ENCODE measurements around the gene RPL31. TPM values are rescaled to one million over a fixed set of nuclear protein-coding genes. Genes with fewer than 3 reads are reported as not detected.

RPL31 gene
- total and polyA plus RNA-seq, 9 of the 15 experiments (the other 6 are each of a cell fraction or from before 2014, with no cell fraction given): 1,176 to 6,037 (median 2,997) TPM

GRCh38 chr2:101012706-101013181 lies 10.7 kb downstream of the RPL31 start:
- no peak overlapping the region for H3K4me2 ChIP-seq (ENCODE audit: insufficient read depth, low read length)
- 0 out of 2 replicates have a peak, but pooled peaks cover 2% of the 10 kb centered on the region for H3K9me3 ChIP-seq (replicated peaks; ENCODE audit: control insufficient read depth, insufficient read depth, low read depth, low read length)
- H3K4me3 ChIP-seq: no peak overlapping the region
- ATAC-seq (no peak), DNase-seq (ENCODE audit: extremely low read depth in 1 of 4, low spot score in 3 of 4) (peak in 3 of 4 experiments; percentile 24 to 49 (median 28)), FAIRE-seq (peak; percentile 73)
- WGBS (ENCODE audit: insufficient coverage, low coverage, missing lambda C conversion rate): 54% methylated on average over 5 of the region's 5 CpGs
- no peaks in the 10 kb centered on the region for H3K27me3 ChIP-seq (ENCODE audit: control insufficient read depth in 2 of 2, insufficient read depth in 2 of 2, low read length in 2 of 2)
- in situ Hi-C loops (cut with MboI): no loop called here
- H2AFZ ChIP-seq (ENCODE audit: low read depth, low read length): no peak overlapping the region
- no peak overlapping the region for H3K9ac ChIP-seq (ENCODE audit: insufficient read depth in 1 of 2, low read depth in 2 of 2, low read length in 2 of 2)
- no peaks in the 10 kb centered on the region for H3K9me1 ChIP-seq (ENCODE audit: control insufficient read depth, insufficient read depth, low read length)
- POLR2A ChIA-PET: interaction anchor here (0.6 to 1.3 kb wide), 3 partner anchors 10 to 128 kb away, joined by 4 to 17 read pairs (median 4); partner anchors contain the start of gene RPL31
- peaks cover 4% of the 10 kb centered on the region; the same call in 1 of the 3 replicates for H3K79me2 ChIP-seq (ENCODE audit: control insufficient read depth, insufficient read depth, low read length)
- no peaks in the 10 kb centered on the region for H4K20me1 ChIP-seq (replicated peaks; ENCODE audit: control insufficient read depth, insufficient read depth, low read length)
- no peak overlapping the region for H3K27ac ChIP-seq (ENCODE audit: extremely low read depth, low read depth, low read length)
- CTCF ChIA-PET (ENCODE audit: low intra/inter-chr PET ratio): interaction anchor here (0.6 to 1.6 kb wide), 5 partner anchors 141 to 1342 kb away, joined by 3 to 8 read pairs (median 4); partner anchors contain the start of genes CNOT11 and CREG2
- intact Hi-C loops (cut with micrococcal nuclease): loop anchor here (2.0 kb wide), 2 partner anchors 140 to 240 kb away; partner anchors contain the start of gene CNOT11
- no TSS peak for BruUV-seq (replicated peaks)
- no peaks in the 10 kb centered on the region for H3K4me1 ChIP-seq (replicated peaks in 1 of 2; ENCODE audit: control insufficient read depth in 2 of 2, insufficient read depth in 2 of 2, low read length in 2 of 2)
- peaks cover 57% of the 10 kb centered on the region for H3K36me3 ChIP-seq (ENCODE audit: control insufficient read depth, insufficient read depth, low read length)
- peak; percentile 49 to 76 (median 73); a peak in 5 of 6 replicates for TF ChIP-seq CTCF (IDR thresholded peaks at IDR 0.05 in 2 of 3, conservative IDR thresholded peaks at IDR 0.05 in 1 of 3; ENCODE audit: insufficient read depth in 2 of 3, low read depth in 1 of 3, low read length in 3 of 3)
- TF ChIP-seq TAF15 (IDR thresholded peaks at IDR 0.05; ENCODE audit: low read depth, low read length): no peak
- peak; percentile 34; the same call in 1 of the 2 replicates for TF ChIP-seq REST (IDR thresholded peaks at IDR 0.05; ENCODE audit: borderline replicate concordance)
- no peak for TF ChIP-seq REST (CRISPR knock-in tag; IDR thresholded peaks at IDR 0.05; ENCODE audit: low read depth)
- TF ChIP-seq PTBP1 (IDR thresholded peaks at IDR 0.05; ENCODE audit: low read depth, low read length): no peak
- TF ChIP-seq JUND (IDR thresholded peaks at IDR 0.05; ENCODE audit: borderline replicate concordance, low read depth, low read length): no peak
- TF ChIP-seq JUND (tag; IDR thresholded peaks at IDR 0.05; ENCODE audit: borderline replicate concordance, low read depth, low read length): no peak
- TF ChIP-seq GATAD2B (IDR thresholded peaks at IDR 0.05; ENCODE audit: borderline replicate concordance): no peak
- TF ChIP-seq TARDBP (IDR thresholded peaks at IDR 0.05): no peak
- no peak for TF ChIP-seq HBP1 (CRISPR knock-in tag; IDR thresholded peaks at IDR 0.05)
- no peak for TF ChIP-seq MTF1 (CRISPR knock-in tag; IDR thresholded peaks at IDR 0.05; ENCODE audit: borderline replicate concordance)
